GM21576 (cell line): Measurements from ENCODE around the gene ATXN10.

Experiments used
- ATAC-seq: cut with Tn5 transposase; IDR thresholded peaks from one replicate; pipeline ENCODE4 v1.9.1; 2021; ENCODE audit warnings: mild to moderate bottlenecking, moderate library complexity; ENCODE audit not compliant: unreplicated experiment

The ATXN10 gene

DNA sequence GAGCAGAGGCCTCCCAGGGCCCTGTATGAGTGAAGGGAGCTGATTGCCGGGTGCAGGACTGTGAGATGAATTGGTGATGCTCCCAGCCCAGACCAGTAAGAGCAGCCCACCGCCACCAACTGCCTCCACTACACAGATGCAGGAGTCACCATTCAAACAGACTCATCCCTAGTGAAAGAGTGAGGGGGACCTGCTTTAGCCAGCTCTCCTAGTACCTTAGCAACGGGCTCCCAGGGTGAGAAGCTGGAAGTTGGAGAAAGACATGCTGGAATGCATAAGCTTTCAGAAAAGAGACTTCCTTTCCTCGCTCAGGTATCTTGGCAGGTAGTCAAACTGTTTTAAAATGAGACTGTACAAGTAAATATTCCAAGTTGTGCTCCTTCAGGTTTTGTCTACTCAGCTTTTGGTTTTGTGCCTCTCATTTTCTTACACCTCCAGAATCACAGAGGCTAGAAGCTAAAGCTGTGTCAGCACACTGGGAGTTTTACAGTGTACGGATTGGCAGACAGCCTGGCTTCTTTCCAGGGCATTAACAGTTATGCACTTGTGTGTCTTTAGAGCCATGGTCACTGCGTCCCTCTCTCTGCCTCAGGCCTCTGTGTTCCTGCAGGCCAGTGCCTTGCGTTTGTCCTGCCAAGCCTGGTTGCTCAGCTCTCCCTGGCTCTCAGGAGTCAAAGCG lies 146.2 kb downstream of the ATXN10 start:
- no peak for ATAC-seq

DNA sequence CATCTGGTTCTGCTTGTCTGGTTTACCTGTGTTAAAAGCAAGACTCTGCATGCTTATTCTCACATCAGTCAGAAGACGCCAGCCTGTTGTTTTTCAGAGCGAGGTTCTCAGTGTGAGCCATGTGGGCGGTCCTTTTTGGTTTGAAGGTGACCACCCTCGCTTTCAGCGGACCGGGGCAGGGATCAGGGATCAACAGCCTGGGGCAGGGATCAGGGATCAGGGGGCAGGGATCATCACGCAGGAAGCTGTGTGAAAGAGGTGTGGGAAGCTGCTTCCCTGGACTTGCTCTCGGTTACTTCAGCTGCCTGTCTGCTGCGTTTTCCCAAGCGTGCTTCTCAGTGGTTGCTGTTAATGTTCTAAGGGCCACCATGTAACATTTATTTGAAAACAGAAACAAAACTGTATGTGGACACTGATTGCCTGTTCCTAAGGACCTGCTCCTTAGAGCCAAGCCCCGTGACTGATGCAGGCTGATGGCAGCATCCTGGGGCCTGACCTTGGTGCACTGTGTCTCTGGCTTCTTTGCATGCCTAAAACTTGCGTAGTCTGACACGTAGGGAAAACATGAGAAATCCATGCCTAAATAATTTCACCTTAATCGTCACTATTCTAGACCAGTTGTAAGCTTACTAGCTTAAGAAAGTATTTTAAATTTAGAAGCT lies 146.9 kb downstream of the ATXN10 start:
- no peak for ATAC-seq

DNA sequence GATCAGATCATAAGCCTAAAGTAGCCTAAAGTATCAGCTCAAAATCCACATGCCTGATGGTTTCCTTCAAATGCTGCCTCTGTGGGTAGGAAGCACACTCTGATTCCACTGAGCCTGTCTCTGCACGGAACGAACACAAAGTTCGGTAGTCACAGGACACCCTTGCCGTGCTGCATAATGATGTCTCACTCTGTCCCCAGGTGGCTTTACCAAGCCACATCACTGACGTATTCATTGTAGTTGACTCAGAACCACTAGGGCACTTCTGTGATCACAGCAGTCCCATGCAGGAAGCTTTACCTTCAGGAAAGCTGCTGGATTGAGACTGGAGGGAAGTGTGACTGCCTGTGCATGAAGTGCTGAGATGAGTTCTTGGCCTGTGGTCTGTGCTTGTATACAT lies 147.7 kb downstream of the ATXN10 start:
- no peak for ATAC-seq

DNA sequence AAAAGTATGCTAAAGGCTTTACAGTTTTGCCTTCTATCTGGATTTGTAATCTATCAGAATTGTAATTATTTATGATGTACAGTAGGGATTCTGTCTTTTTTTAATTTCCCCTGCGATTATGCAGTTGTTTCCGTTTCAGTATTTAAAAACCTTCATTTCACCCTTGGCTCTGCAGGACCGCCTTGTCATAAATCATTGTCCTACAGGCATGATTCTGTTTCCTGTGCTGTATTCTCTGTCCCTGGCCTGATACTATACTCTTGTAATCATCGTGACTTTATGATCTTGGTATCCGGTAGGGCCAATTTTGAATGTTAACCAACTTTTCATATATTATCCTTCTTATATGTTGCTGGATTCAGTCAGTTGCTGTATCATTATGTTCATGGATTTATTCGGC lies 151.7 kb downstream of the ATXN10 start:
- ATAC-seq: no peak

DNA sequence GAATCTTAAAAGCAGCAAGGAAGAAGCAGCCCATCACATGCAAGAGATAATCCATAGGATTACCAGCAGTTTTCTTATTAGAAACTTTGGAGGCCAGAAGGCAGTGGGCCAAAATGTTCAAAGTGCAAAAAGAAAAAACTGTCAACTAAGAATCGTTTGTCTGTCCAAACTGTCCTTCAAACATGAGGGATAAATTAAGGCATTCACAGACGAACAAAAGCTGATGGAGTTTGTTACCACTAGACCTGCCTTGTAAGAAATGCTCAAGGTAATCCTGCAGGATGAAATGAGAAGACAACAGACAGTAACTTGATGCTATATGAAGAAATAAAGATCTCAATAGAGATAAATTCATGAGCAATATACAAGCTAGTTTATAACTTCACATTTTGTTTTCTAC lies 154.9 kb downstream of the ATXN10 start:
- no peak for ATAC-seq

DNA sequence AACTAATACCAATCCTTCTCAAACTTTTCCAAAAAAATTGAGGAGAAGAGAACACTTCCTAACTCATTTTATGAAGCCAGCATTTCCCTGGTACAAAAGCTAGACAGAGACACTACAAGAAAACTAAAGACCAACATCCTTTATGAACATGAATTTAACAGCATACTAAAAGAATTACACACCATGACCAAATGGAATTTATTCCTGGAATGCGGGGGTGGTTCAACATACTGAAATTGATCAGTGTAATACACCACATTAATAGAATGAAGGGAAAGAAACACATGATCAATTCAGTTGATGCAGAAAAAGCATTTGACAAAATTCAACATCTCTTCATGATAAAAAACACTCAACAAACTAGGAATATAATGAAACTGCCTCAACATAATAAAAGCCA lies 157.2 kb downstream of the ATXN10 start:
- ATAC-seq: no peak

DNA sequence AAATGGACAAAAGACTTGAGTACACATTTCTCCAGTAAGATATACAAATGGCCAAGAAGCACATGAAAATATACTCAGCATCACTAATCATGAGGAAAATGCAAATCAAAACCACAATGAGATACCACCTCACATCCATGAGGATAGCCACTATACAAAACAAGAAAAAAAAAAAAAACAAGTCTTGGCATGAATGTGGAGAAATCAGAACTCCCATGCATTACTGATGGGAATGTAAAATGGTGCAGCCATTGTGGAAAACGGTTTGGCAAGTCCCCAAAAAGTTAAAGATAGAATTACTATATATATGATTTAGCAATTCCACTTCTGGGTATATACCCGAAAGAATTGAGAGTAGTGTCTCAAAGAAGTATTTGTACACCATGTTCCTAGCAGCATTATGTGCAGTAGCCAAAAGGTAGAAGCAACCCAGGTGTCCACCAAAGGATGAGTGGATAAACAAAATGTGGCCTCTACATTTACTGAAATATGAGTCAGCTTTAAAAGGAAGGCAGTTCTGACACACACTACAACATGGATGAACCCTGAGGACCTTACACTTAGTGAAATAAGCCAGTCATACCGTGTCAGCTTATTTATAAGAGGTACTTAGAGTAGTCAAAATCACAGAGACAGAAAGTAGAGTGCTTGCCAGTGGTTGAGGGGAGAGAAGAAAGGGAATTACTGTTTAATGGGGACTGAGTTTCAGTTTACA lies 159.1 kb downstream of the ATXN10 start:
- no peak for ATAC-seq

DNA sequence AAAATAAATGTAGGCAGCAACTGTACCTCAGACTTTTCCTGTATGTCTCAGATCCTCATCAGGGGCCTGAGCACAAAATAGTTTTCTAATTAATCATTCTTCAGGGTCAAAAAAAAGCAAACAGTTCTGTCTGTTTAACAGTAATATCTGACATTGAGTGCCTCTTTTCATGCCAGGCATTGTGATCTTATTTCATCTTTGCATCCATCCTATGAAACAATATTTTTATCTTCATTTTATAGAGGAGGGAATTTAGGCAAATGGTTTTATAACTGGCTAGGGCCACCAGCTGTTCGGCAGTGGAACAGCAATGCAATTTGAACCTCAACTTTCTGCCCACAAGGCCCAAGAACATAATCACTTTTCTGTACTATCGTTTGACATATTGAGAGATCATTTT lies 159.8 kb downstream of the ATXN10 start:
- ATAC-seq: no peak

DNA sequence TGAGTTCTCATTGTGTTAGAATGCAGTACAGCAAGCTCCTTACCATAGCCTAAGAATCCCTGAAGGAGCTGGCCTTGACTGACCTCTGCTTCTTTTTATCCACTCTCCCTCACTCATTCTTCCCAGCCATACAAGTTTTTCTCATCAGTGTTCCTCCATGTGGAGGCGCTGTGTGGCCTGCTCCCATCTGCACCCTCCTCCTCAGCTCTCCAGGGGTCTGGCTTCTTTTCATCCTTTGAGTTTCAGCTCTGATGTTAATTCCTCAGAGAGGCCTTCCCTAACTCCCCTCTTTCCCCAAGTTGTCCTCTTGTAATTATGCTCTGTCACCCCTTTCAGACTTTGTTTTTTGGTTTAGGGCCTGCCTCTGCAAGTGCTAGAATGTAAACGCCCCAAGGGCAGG lies 160.5 kb downstream of the ATXN10 start:
- ATAC-seq: no peak

DNA sequence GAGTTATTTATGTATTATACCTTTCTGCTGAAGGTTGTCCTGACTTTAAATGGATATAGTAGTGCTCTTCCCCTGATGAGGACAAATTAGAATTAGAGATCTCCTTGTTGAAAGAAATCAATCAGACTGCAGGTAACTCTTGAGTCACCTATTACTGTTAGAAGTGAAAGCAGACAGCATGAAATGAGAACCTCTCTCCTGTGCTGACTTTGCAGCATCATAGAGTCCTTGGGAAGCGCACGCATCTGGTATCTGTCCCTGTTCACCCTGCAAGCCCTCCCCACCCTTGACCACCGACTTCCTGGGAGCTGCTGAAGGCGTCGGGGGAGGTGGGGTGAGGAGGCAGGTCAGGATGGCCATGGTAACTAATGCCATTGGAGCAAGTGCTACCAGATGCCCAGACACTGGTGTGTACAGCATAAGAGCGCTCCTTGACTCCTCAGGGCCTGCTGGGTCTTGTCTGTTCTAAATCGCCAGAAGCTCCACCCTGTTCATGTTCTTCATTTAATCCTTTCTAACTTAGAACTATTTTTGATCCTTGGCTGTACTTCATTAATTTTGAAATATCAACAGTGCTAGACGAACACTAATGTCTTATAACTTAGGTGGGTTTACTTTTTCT lies 161.4 kb downstream of the ATXN10 start:
- ATAC-seq: no peak

DNA sequence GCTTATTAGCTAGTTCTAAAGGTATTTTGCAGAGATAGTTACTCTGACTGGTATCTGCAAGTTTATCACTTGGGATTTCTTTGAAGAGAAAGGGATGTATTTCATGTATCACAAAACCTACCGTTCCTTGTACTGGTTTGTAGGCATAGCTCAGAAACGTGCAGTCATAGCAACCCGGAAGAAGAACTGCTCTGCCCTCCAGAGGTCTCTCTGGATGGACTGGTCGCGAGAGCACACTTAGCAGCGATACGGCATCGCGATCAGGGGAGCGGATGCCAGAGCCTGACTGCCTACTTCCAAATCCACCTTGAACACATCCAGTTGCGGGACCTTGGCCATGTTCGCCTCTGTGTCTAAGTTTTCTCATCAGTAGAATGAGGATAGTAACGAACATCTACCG lies 162.0 kb downstream of the ATXN10 start:
- no peak for ATAC-seq

DNA sequence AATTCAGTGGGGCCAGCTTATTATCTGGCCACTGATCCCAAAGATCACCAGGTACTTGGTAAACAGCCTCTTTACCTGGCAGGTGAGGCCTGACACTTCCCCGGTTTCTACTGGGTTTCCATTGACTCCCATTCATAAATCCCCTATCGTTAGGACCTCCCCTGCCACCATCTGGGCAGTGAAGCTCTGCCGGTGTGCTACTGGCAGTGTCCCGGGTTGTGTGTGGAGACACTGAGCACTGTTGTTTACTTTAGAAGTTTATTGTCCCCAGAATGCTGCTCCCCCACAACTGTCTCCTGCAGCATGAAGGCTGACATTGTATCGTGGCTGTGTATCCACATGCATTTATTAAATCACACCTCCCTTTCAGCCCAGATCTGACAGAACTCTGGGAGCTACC lies 162.6 kb downstream of the ATXN10 start:
- ATAC-seq: no peak

DNA sequence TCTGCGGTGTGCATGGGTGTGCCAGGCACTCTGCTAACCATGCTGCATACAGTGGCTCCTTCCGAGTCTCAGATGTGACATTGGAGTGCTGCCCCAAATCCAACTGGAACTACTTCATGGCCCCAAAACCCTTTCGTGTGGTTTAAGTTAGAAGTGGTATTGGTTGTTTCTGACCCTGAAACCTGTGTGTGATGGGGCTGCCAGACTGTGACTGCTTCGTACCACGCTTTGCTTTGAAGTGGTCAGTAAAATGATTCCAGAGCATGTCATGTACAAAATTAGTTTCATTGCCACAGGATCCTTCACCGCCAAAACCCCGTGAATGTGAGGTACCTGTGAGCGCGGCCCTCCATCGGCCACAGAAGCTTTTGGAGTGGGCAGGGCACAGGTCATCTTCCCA lies 163.2 kb downstream of the ATXN10 start:
- ATAC-seq: no peak

DNA sequence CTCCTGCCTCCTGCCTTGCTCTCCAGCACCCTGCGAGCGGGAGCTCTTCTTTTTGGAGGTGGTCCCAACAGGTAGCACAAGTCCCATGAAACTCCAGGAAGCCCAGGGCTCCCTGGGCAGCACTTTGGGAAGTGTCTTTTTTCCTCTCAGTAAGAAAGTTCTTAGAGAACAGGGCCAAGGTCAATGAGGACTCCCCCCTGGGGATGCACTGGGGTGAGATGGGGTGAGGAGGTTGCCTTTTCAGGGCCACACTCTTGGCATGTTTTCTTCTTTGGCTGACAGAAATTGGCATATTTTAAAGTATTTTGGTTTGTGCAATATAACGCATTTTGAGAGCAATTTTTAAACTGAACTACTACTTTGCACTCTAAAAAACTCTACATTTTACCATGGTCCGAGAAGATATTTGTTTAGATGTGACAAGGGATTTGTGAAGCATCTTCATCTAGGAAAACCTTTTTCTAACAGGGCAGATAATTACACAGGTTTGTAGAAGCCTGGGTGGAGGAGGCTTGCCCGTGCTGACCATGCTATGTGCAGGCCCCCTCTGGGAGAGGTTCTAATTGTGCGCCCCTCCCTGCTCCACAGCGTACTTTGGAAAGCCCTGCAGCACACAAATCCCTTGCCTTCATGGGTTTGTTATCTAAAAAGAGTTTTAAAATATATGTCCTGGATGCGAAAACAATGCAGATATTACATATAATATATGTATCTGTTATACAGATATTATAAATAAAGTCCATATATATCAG lies 165.0 kb downstream of the ATXN10 start:
- ATAC-seq: no peak

DNA sequence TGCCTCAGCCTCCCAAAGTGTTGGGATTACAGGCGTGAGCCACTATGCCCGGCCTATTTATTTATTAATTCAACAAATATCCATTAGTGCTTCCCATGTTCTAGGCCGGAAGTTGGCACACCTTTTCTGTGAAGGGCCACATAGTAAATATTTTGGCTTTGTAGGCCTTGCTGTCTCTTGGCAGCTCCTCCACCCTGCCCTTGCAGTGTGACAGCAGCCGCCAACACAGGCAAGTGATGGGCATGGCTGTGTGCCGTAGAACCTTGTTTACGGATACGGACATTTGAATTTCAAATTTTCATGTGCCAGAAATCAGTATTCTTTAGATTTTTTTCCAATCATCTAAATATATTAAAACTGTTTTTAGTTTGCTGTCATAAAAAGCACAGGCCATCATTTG lies 165.9 kb downstream of the ATXN10 start:
- ATAC-seq: no peak

DNA sequence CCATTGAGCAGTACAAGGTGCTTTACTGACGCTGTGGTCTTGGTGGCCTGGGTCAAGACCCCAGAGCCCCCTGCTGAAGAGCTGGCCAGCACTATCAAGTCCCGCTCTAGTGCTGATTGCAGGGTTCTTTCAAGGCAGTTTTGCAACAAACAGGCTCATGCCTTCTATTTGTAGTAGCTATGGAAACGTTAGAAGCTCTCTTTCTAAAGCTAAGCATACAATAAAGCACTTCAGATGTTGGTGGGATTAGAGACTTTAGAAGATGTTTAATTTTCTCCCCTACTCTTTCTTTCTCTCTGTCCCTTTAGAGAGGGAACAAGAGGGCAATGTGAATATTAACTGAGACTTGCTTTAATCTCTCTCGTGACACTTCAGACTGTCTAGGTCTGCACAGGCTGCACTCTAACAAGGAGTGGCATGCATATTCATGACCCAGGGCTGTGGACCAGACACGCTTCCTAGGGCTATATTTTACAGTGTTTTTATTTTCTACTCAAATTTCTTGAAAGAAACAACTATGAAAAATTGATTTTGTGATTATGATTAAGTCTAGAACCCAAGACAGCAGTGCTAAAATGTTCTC lies 166.8 kb downstream of the ATXN10 start:
- ATAC-seq: no peak

DNA sequence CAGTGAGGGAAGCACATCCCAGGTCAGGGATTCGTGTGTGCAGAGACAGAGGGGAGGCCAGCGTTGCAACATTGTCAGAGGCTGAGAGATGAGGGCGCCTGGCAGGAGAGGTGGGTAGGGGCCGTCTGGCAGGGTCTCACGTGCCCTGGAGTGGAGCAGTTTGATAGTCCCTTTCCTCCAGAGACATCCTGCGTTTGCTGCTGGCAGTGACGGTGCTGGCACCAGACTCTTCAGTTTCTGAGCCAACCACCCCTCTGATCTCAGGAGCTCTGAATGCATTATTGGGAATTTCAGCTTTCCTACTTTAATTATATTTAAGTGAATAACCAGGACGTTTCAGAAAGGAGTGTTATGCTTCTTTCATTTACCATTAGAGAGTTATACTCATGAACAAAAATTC lies 168.8 kb downstream of the ATXN10 start:
- no peak for ATAC-seq

DNA sequence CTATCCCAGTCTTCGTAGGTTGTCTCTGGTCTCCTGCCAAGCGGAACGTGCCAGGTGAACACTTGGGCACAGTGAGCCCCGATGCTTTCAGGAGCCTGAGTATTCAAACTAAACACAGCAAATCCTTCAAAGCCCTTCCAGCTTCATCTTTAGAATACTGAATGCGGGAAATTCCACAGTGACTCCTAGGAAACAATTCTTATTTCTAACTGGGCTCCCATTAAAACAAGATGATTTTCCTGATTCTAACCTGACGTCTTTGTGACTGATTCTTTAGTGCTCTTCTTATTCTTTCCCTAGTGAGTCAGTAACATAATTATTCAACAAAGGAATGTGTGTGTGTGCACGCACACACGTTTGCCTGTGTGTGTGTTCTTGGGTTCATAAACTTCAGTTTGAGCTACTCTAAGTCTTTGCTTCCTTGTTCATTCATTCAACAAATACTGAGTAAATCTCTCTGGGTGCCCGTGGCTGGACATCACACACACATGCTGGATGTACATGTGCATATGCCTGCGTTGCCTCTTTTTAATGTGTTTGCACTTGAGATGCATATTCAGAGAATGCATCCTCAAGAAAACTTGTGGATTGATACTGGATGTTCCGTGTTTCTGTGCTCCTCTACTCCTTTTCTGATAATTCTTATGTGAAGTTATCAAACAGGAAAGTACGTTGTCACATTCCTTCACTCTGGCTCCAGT lies 170.8 kb downstream of the ATXN10 start:
- ATAC-seq: no peak

DNA sequence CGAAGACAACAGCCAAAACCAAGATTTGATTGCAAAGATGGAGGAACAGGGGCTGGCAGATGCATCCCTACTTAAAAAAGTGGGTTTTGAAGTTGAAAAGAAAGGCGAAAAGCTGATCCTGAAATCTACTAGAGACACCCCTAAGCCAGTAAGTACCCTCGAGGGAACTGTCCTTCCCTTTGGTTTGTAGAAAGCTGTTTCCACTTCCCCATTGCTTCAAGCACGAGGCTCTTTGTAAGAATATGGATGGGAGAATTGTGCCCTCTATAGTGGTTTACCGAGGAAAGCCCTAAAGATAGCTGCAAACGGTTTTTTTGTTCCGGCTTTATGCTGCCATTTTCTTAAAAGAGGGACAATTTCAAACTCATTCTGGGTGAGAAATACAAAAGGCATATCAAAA lies 171.4 kb downstream of the ATXN10 start:
- ATAC-seq: no peak

DNA sequence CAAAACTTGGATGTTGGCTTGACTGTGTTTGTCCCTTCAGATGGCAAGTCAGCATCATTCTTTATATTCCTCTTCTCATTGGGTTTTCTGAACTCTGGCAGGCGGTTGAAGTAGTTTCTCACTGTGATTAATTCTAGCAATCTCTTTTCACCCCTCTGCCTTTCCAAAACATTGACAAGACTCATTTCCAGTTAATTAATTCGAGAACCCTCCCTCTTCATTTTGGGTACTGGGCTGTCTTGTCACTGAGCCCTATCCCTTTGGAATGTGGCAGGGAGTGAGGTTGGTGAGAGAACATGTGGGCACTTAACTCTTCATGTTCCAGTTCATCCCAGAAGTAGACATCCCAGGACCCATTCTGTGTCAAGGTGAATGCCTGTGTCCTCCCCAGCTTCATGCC lies 172.4 kb downstream of the ATXN10 start:
- no peak for ATAC-seq
